ENCODE measurements around the gene CRYBG3. TPM values are rescaled to one million over a fixed set of nuclear protein-coding genes. Genes with fewer than 3 reads are reported as not detected.

Gene CRYBG3
- polyA plus RNA-seq (2012; ENCODE audit: low read depth, missing spikeins) = 2.1 TPM

GRCh38 chr3:97821774-97822358 is at the start of gene CRYBG3:
CRYBG3 (plus strand) TSS chr3:97822011; CDS start chr3:97822207, 196 bp downstream.
- peak; percentile 86 for TF ChIP-seq POLR2A (IDR thresholded peaks at IDR 0.05; ENCODE audit: low read depth, low read length)
- TF ChIP-seq TAF1 (IDR thresholded peaks at IDR 0.05; ENCODE audit: low read depth, low read length) = peak; percentile 2; the same call in 1 of the 2 replicates
- TF ChIP-seq POU2F2 (IDR thresholded peaks at IDR 0.05; ENCODE audit: low read depth, low read length) = no peak
- no peak for TF ChIP-seq PAX5 (IDR thresholded peaks at IDR 0.05; ENCODE audit: insufficient read depth, low read length, severe bottlenecking)
- peak; percentile 71 for TF ChIP-seq POLR2AphosphoS5 (IDR thresholded peaks at IDR 0.05; ENCODE audit: low read depth, low read length)
- no peak for TF ChIP-seq SPI1 (IDR thresholded peaks at IDR 0.05; ENCODE audit: low read depth, low read length)
- peak; percentile 83 for DNase-seq (ENCODE audit: insufficient read length, low spot score)
- peak; percentile 99 for FAIRE-seq

DNA sequence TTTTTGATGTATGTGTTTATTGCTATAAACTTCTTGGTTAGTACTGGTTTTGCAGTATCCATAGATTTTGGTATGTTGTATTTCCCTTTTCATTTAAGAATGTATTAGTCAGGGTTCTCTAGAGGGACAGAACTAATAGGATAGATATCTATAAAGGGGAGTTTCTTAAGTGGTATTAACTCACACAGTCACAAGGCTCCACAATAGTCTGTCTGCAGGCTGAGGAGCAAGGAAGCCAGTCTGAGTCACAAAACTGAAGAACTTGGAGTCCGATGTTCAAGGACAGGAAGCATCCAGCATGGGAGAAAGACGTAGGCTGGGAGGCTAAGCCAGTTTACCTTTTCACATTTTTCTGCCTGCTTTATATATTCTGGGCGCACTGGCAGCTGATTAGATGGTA is 48.9 kb upstream of the CRYBG3 start:
- no peak for FAIRE-seq
- no peak for TF ChIP-seq POLR2A (IDR thresholded peaks at IDR 0.05; ENCODE audit: low read depth, low read length)
- no peak for TF ChIP-seq PAX5 (IDR thresholded peaks at IDR 0.05; ENCODE audit: insufficient read depth, low read length, severe bottlenecking)
- no peak for TF ChIP-seq POLR2AphosphoS5 (IDR thresholded peaks at IDR 0.05; ENCODE audit: low read depth, low read length)
- TF ChIP-seq SPI1 (IDR thresholded peaks at IDR 0.05; ENCODE audit: low read depth, low read length) = no peak
- TF ChIP-seq POU2F2 (IDR thresholded peaks at IDR 0.05; ENCODE audit: low read depth, low read length) = no peak
- no peak for TF ChIP-seq TAF1 (IDR thresholded peaks at IDR 0.05; ENCODE audit: low read depth, low read length)
- DNase-seq (ENCODE audit: insufficient read length, low spot score) = no peak

- TF ChIP-seq TAF1 (IDR thresholded peaks at IDR 0.05; ENCODE audit: low read depth, low read length) = no peak
- TF ChIP-seq POU2F2 (IDR thresholded peaks at IDR 0.05; ENCODE audit: low read depth, low read length) = no peak
- no peak for TF ChIP-seq POLR2AphosphoS5 (IDR thresholded peaks at IDR 0.05; ENCODE audit: low read depth, low read length)
- no peak for TF ChIP-seq SPI1 (IDR thresholded peaks at IDR 0.05; ENCODE audit: low read depth, low read length)
- no peak for TF ChIP-seq PAX5 (IDR thresholded peaks at IDR 0.05; ENCODE audit: insufficient read depth, low read length, severe bottlenecking)
- no peak for FAIRE-seq
- DNase-seq (ENCODE audit: insufficient read length, low spot score) = no peak
Observed at GRCh38 chr3:97778152-97778551, 43.7 kb upstream of the CRYBG3 start.

DNA sequence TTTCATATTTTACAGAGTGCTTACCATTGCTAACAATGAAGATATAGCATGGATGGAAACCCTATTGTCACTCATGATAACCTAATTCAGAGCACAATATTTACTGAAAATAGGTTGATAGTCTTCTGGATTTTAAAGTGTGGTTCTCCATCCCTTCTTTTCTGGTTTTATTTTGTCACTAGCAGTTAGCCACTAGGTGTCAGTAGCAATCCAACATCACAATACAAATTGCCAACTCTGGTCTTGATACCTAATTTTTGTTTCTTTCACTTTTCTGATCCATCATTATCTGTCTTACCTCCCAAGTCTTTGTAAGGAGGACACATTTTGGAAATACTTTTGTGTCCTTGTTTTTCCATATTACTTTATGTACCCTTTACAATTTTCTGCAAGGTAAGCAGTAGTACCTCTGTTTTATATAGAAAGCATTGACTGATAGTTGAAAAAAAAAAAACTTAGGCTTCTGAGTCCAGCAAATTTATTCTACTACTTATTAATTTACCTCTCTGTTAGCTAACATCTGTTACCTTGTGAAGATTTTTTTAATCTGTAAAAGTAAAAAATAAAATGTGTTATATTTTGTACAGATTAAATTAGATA is 28.3 kb upstream of the CRYBG3 start:
- DNase-seq (ENCODE audit: insufficient read length, low spot score) (no peak), FAIRE-seq (peak; percentile 69)
- TF ChIP-seq POLR2A (IDR thresholded peaks at IDR 0.05; ENCODE audit: low read depth, low read length) (no peak), POLR2AphosphoS5 (IDR thresholded peaks at IDR 0.05; ENCODE audit: low read depth, low read length) (no peak), POU2F2 (IDR thresholded peaks at IDR 0.05; ENCODE audit: low read depth, low read length) (no peak), TAF1 (IDR thresholded peaks at IDR 0.05; ENCODE audit: low read depth, low read length) (no peak), PAX5 (IDR thresholded peaks at IDR 0.05; ENCODE audit: insufficient read depth, low read length, severe bottlenecking) (no peak), SPI1 (IDR thresholded peaks at IDR 0.05; ENCODE audit: low read depth, low read length) (no peak)

DNA sequence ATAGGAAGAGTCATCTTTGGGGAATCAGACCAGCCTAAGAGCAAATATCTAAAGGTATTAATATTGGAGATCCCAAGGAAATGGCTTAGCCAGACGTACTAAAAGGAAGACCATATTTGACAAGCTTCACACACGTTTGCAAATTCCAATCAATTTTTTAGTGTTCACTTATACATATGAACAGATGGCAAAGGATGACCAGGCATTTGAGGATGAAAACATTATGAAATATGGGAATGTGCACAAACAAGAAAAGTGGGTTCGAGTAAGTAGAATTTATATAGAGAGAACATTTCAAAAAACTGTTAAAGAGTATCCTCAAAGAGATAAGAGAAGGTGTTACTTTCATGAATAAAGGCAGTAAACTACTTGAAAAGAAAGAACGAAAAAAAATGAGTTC is 25.9 kb upstream of the CRYBG3 start:
- FAIRE-seq (no peak), DNase-seq (ENCODE audit: insufficient read length, low spot score) (no peak)
- no peak for TF ChIP-seq POU2F2 (IDR thresholded peaks at IDR 0.05; ENCODE audit: low read depth, low read length)

DNA sequence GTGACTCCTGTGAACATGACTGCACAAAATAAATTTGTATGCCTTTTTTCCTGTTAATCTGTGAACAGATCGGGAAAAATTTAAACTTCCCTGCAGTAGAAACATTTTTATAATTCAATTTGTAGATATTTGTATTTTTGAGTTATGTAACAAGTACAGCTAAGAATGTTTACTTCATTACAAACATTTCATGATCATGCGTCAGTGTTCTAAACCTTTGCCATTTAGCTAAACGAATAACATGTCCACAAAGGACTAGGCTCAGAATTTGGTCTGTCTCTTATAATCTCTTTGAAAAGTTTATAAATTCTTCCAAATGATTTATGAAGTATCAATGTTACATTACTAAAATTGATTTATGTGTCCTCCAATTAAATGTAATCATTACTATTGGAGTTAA is 17.3 kb upstream of the CRYBG3 start:
- FAIRE-seq (no peak), DNase-seq (ENCODE audit: insufficient read length, low spot score) (no peak)
- TF ChIP-seq SPI1 (IDR thresholded peaks at IDR 0.05; ENCODE audit: low read depth, low read length) = no peak
- no peak for TF ChIP-seq POU2F2 (IDR thresholded peaks at IDR 0.05; ENCODE audit: low read depth, low read length)
- no peak for TF ChIP-seq PAX5 (IDR thresholded peaks at IDR 0.05; ENCODE audit: insufficient read depth, low read length, severe bottlenecking)
- TF ChIP-seq POLR2A (IDR thresholded peaks at IDR 0.05; ENCODE audit: low read depth, low read length) = no peak
- no peak for TF ChIP-seq TAF1 (IDR thresholded peaks at IDR 0.05; ENCODE audit: low read depth, low read length)
- no peak for TF ChIP-seq POLR2AphosphoS5 (IDR thresholded peaks at IDR 0.05; ENCODE audit: low read depth, low read length)

- FAIRE-seq (no peak), DNase-seq (ENCODE audit: insufficient read length, low spot score) (no peak)
- TF ChIP-seq SPI1 (IDR thresholded peaks at IDR 0.05; ENCODE audit: low read depth, low read length) = no peak
- TF ChIP-seq TAF1 (IDR thresholded peaks at IDR 0.05; ENCODE audit: low read depth, low read length) = no peak
- TF ChIP-seq POLR2A (IDR thresholded peaks at IDR 0.05; ENCODE audit: low read depth, low read length) = no peak
- TF ChIP-seq PAX5 (IDR thresholded peaks at IDR 0.05; ENCODE audit: insufficient read depth, low read length, severe bottlenecking) = no peak
- TF ChIP-seq POLR2AphosphoS5 (IDR thresholded peaks at IDR 0.05; ENCODE audit: low read depth, low read length) = no peak
- TF ChIP-seq POU2F2 (IDR thresholded peaks at IDR 0.05; ENCODE audit: low read depth, low read length) = no peak
Observed at GRCh38 chr3:97810779-97811390, 10.9 kb upstream of the CRYBG3 start.

GRCh38 chr3:97815149-97815917 is 6.5 kb upstream of the CRYBG3 start:
- peak; percentile 28 for FAIRE-seq
- no peak for DNase-seq (ENCODE audit: insufficient read length, low spot score)
- TF ChIP-seq TAF1 (IDR thresholded peaks at IDR 0.05; ENCODE audit: low read depth, low read length) (no peak), PAX5 (IDR thresholded peaks at IDR 0.05; ENCODE audit: insufficient read depth, low read length, severe bottlenecking) (no peak), SPI1 (IDR thresholded peaks at IDR 0.05; ENCODE audit: low read depth, low read length) (no peak), POLR2A (IDR thresholded peaks at IDR 0.05; ENCODE audit: low read depth, low read length) (no peak), POLR2AphosphoS5 (IDR thresholded peaks at IDR 0.05; ENCODE audit: low read depth, low read length) (no peak), POU2F2 (IDR thresholded peaks at IDR 0.05; ENCODE audit: low read depth, low read length) (no peak)

DNA sequence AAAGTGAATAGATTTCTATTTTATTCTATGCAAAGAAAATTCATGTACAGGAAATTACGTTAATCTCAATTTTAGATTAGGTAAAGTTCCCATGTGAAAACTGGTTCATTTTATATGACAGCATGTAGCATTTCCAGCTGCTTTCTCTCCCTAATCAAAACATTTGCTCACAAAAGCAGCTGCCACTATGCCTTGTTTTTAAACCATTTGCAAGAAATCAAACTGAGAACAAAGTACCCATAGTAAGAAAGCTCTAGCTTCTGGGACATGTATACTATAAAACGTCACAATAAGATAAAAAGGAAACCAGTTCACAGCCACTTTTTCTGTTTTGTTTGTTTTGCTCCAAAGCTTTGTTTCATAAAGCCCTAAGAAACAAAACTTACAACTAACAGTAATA is 5.0 kb upstream of the CRYBG3 start:
- no peak for DNase-seq (ENCODE audit: insufficient read length, low spot score)
- no peak for FAIRE-seq
- TF ChIP-seq POU2F2 (IDR thresholded peaks at IDR 0.05; ENCODE audit: low read depth, low read length) (no peak), TAF1 (IDR thresholded peaks at IDR 0.05; ENCODE audit: low read depth, low read length) (no peak), SPI1 (IDR thresholded peaks at IDR 0.05; ENCODE audit: low read depth, low read length) (no peak), PAX5 (IDR thresholded peaks at IDR 0.05; ENCODE audit: insufficient read depth, low read length, severe bottlenecking) (no peak), POLR2A (IDR thresholded peaks at IDR 0.05; ENCODE audit: low read depth, low read length) (no peak), POLR2AphosphoS5 (IDR thresholded peaks at IDR 0.05; ENCODE audit: low read depth, low read length) (no peak)

All from GM12891 (cell line).